Measurements from ENCODE around the gene IL12RB2.
A peak's percentile ranks its signal among the peaks of the same experiment; 100 is the strongest.
"Not testable (repeated sequence)": the region's sequence is repeated elsewhere in the genome, so short reads cannot be mapped to it uniquely, and the experiment has no call there.

Gene IL12RB2

GRCh38 chr1:67352211-67352610 lies 44.5 kb downstream of the IL12RB2 start:
- DNase-seq: no peak

GRCh38 chr1:67355745-67356424 lies 48.2 kb downstream of the IL12RB2 start:
- no peak for DNase-seq

GRCh38 chr1:67359592-67359991 lies 51.9 kb downstream of the IL12RB2 start:
- no peak for DNase-seq

- DNase-seq: no peak
These were observed 54.0 kb downstream of the IL12RB2 start for GRCh38 chr1:67361641-67362040.

GRCh38 chr1:67367370-67368045 lies 59.8 kb downstream of the IL12RB2 start:
- DNase-seq: peak; percentile 35 to 66

- no peak for DNase-seq
These were observed 60.4 kb downstream of the IL12RB2 start for GRCh38 chr1:67368046-67368514.

GRCh38 chr1:67371043-67371442 lies 63.4 kb downstream of the IL12RB2 start:
- no peak for DNase-seq

- DNase-seq: no peak
These were observed 64.0 kb downstream of the IL12RB2 start for GRCh38 chr1:67371681-67372080.

GRCh38 chr1:67372136-67372535 lies 64.5 kb downstream of the IL12RB2 start:
- peak in 1 of 2 experiments; percentile 5 for DNase-seq

- DNase-seq: no peak
These were observed 65.2 kb downstream of the IL12RB2 start for GRCh38 chr1:67372898-67373297.

GRCh38 chr1:67376381-67376780 lies 68.7 kb downstream of the IL12RB2 start:
- peak in 1 of 2 experiments; percentile 64 for DNase-seq

GRCh38 chr1:67377253-67377652 lies 69.6 kb downstream of the IL12RB2 start:
- no peak for DNase-seq

- DNase-seq: no peak
These were observed 73.5 kb downstream of the IL12RB2 start for GRCh38 chr1:67381154-67381553.

GRCh38 chr1:67382292-67382691 lies 74.6 kb downstream of the IL12RB2 start:
- no peak for DNase-seq

GRCh38 chr1:67383999-67384638 lies 76.4 kb downstream of the IL12RB2 start:
- DNase-seq: no peak

GRCh38 chr1:67390041-67390887 lies 82.6 kb downstream of the IL12RB2 start:
- DNase-seq: no peak

GRCh38 chr1:67393240-67393639 lies 85.6 kb downstream of the IL12RB2 start:
- no peak for DNase-seq

- DNase-seq: no peak
These were observed 86.1 kb downstream of the IL12RB2 start for GRCh38 chr1:67393737-67394136.

- DNase-seq: no peak
These were observed 86.9 kb downstream of the IL12RB2 start for GRCh38 chr1:67394548-67394947.

GRCh38 chr1:67399199-67399993 lies 91.7 kb downstream of the IL12RB2 start:
- DNase-seq: no peak

GRCh38 chr1:67400029-67400786 lies 92.5 kb downstream of the IL12RB2 start:
- not testable (repeated sequence) for DNase-seq
